NCI-H82 (cell line): ENCODE measurements around the gene WDR87.

Source experiments
- DNase-seq: peaks from one replicate; lab custom pipeline; 2025; lab: John Stamatoyannopoulos, UW

Gene WDR87

GRCh38 chr19:37905946-37906868 lies at the start of gene WDR87:
TSS of gene WDR87 (minus strand) at chr19:37906594. CDS start at chr19:37898239, 8,355 bp downstream.
- DNase-seq, result peak; percentile 94

GRCh38 chr19:37955986-37956385 lies 49.6 kb upstream of the WDR87 start:
- DNase-seq, result no peak

GRCh38 chr19:37954421-37954874 lies 48.1 kb upstream of the WDR87 start:
- no peak for DNase-seq

- no peak for DNase-seq
These were observed 47.5 kb upstream of the WDR87 start for GRCh38 chr19:37953918-37954303.

GRCh38 chr19:37953171-37953917 lies 47.0 kb upstream of the WDR87 start:
- no peak for DNase-seq

GRCh38 chr19:37951816-37952210 lies 45.4 kb upstream of the WDR87 start:
- no peak for DNase-seq

- no peak for DNase-seq
These were observed 44.2 kb upstream of the WDR87 start for GRCh38 chr19:37950471-37951175.

- no peak for DNase-seq
These were observed 42.0 kb upstream of the WDR87 start for GRCh38 chr19:37948362-37948761.

GRCh38 chr19:37947778-37948177 lies 41.4 kb upstream of the WDR87 start:
- no peak for DNase-seq

GRCh38 chr19:37946132-37946531 lies 39.7 kb upstream of the WDR87 start:
- no peak for DNase-seq

GRCh38 chr19:37943480-37943879 lies 37.1 kb upstream of the WDR87 start:
- DNase-seq, result no peak

GRCh38 chr19:37942516-37942902 lies 36.1 kb upstream of the WDR87 start:
- DNase-seq, result peak; percentile 38

- DNase-seq, result peak; percentile 52
These were observed 35.6 kb upstream of the WDR87 start for GRCh38 chr19:37941782-37942515.

GRCh38 chr19:37938353-37938752 lies 32.0 kb upstream of the WDR87 start:
- no peak for DNase-seq

- DNase-seq, result no peak
These were observed 30.5 kb upstream of the WDR87 start for GRCh38 chr19:37936886-37937285.

- DNase-seq, result no peak
These were observed 29.8 kb upstream of the WDR87 start for GRCh38 chr19:37936166-37936565.

GRCh38 chr19:37935341-37935740 lies 28.9 kb upstream of the WDR87 start:
- DNase-seq, result no peak

GRCh38 chr19:37933937-37934358 lies 27.6 kb upstream of the WDR87 start:
- DNase-seq, result no peak

GRCh38 chr19:37932985-37933936 lies 26.9 kb upstream of the WDR87 start:
- no peak for DNase-seq

GRCh38 chr19:37931881-37932655 lies 25.7 kb upstream of the WDR87 start:
- peak; percentile 24 for DNase-seq
